HepG2 (cell line): ENCODE results near the gene MLANA. TPM values are rescaled to one million over a fixed set of nuclear protein-coding genes. Genes with fewer than 3 reads are reported as not detected.

Experiments
- AGO1 ChIP-seq: fragments of 200-400 bp; formaldehyde crosslinking; IDR thresholded peaks from 2 replicates; pipeline ENCODE4 v1.6.1; 2017; ENCODE audit warnings: mild to moderate bottlenecking, low read depth, low read length, moderate library complexity; ENCODE audit not compliant: poor library complexity, severe bottlenecking
- AHDC1 ChIP-seq: sonication (generic); formaldehyde crosslinking; IDR thresholded peaks from 2 replicates; pipeline ENCODE4 v1.5.1; 2020; ENCODE audit warnings: mild to moderate bottlenecking, missing genetic modification reagents, borderline replicate concordance
- ATRX ChIP-seq: sonication (generic); formaldehyde crosslinking; IDR thresholded peaks from 2 replicates; pipeline ENCODE4 v1.4.0; 2020; ENCODE audit warnings: missing genetic modification reagents, borderline replicate concordance
- CBX5 ChIP-seq: sonication (generic); formaldehyde crosslinking; IDR thresholded peaks from 2 replicates; pipeline ENCODE4 v1.4.0; 2020; ENCODE audit warnings: missing genetic modification reagents, borderline replicate concordance
- FOXK2 ChIP-seq: fragments of 450-650 bp; IDR thresholded peaks from 2 replicates; pipeline ENCODE4 v1.6.1; 2016
- GZF1 ChIP-seq: sonication (generic); formaldehyde crosslinking; IDR thresholded peaks from 2 replicates; pipeline ENCODE4 v1.5.1; 2020; ENCODE audit warnings: mild to moderate bottlenecking, missing genetic modification reagents
- HOXA7 ChIP-seq: sonication (generic); formaldehyde crosslinking; IDR thresholded peaks from 2 replicates; pipeline ENCODE4 v1.8.1; 2022; ENCODE audit warnings: mild to moderate bottlenecking, missing genetic modification reagents, moderate library complexity
- NR2F6 ChIP-seq, 2 experiments: IDR thresholded peaks; 2 replicates each; pipeline ENCODE4 v1.6.1; 2016; ENCODE audit warnings: antibody characterized with exemption in 1 of 2, mild to moderate bottlenecking in 1 of 2
- TFDP1 ChIP-seq: IDR thresholded peaks from 2 replicates; pipeline ENCODE4 v1.6.1; 2016; ENCODE audit warnings: missing compliant biosample characterization, missing genetic modification reagents, borderline replicate concordance
- TRIM24 ChIP-seq: sonication (generic); formaldehyde crosslinking; IDR thresholded peaks from 2 replicates; pipeline ENCODE4 v1.8.0; 2022; ENCODE audit warnings: mild to moderate bottlenecking, missing genetic modification reagents
- ZNF207 ChIP-seq: fragments of 450-650 bp; IDR thresholded peaks from 2 replicates; pipeline ENCODE4 v1.6.1; 2016; ENCODE audit warnings: antibody characterized with exemption, borderline replicate concordance
- ZNF263 ChIP-seq: sonication (generic); formaldehyde crosslinking; IDR thresholded peaks from 2 replicates; pipeline ENCODE4 v1.4.0; 2020; ENCODE audit warnings: missing genetic modification reagents
- ZNF530 ChIP-seq: sonication (generic); formaldehyde crosslinking; IDR thresholded peaks from 2 replicates; pipeline ENCODE4 v1.5.0; 2020; ENCODE audit warnings: low read depth, mild to moderate bottlenecking, missing genetic modification reagents
- ZNF678 ChIP-seq: sonication (generic); formaldehyde crosslinking; IDR thresholded peaks from 2 replicates; pipeline ENCODE4 v1.4.0; 2020; ENCODE audit warnings: mild to moderate bottlenecking, missing genetic modification reagents
- ZNF7 ChIP-seq: IDR thresholded peaks from 2 replicates; pipeline ENCODE4 v1.6.1; 2016; ENCODE audit warnings: missing biosample characterization, missing genetic modification reagents
- polyA plus RNA-seq, 8 experiments: library from polyadenylated mRNA; depleted of rRNA in 3 of 8; stranded (reverse) in 7 of 8; unstranded in 1 of 8; fragments of >200 nt; fragmentation: Illumina TruSeq in 4 of 8; extraction: Trizol in 4 of 8; gene quantifications; 2 replicates each; pipeline versions ENCODE4 v1.2.1 to v1.2.3, GENCODE V29; 2011 to 2016; ENCODE audit warnings: low read depth in 4 of 8, missing spikeins in 1 of 8, mixed read lengths in 1 of 8; ENCODE audit not compliant: insufficient read depth in 1 of 8
- total RNA-seq, 5 experiments: library from RNA; depleted of rRNA; stranded (reverse); fragments of >200 nt; fragmentation: Illumina TruSeq; extraction: Trizol; gene quantifications; 2 replicates each; pipeline ENCODE4 v1.2.3, GENCODE V29; 2016; ENCODE audit warnings: low read depth in 1 of 5
- TF ChIP-seq, protein P1 (sequence below): sonication (generic); formaldehyde crosslinking; IDR thresholded peaks from 2 replicates; pipeline ENCODE4 v1.4.0; 2020; ENCODE audit warnings: mild to moderate bottlenecking, low read depth, missing genetic modification reagents
- TF ChIP-seq, protein P2 (sequence below): sonication (generic); formaldehyde crosslinking; IDR thresholded peaks from 2 replicates; pipeline ENCODE4 v1.5.0; 2020; ENCODE audit warnings: mild to moderate bottlenecking, missing genetic modification reagents, borderline replicate concordance

MLANA gene
- total and polyA plus RNA-seq, 2 of the 13 experiments (the other 11 are each of a cell fraction or from before 2014, with no cell fraction given): 0.11 to 0.18 TPM

- TF ChIP-seq, protein P1, sequence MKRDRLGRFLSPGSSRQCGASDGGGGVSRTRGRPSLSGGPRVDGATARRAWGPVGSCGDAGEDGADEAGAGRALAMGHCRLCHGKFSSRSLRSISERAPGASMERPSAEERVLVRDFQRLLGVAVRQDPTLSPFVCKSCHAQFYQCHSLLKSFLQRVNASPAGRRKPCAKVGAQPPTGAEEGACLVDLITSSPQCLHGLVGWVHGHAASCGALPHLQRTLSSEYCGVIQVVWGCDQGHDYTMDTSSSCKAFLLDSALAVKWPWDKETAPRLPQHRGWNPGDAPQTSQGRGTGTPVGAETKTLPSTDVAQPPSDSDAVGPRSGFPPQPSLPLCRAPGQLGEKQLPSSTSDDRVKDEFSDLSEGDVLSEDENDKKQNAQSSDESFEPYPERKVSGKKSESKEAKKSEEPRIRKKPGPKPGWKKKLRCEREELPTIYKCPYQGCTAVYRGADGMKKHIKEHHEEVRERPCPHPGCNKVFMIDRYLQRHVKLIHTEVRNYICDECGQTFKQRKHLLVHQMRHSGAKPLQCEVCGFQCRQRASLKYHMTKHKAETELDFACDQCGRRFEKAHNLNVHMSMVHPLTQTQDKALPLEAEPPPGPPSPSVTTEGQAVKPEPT (CRISPR knock-in tag): no peak
- TF ChIP-seq ZNF207 (no peak), AHDC1 (CRISPR knock-in tag) (peak; percentile 69; the same call in 1 of the 2 replicates), TRIM24 (CRISPR knock-in tag) (no peak), TFDP1 (CRISPR knock-in tag) (0 out of 2 replicates have a peak, but pooled peaks have one; percentile 63), ATRX (CRISPR knock-in tag) (no peak), ZNF263 (CRISPR knock-in tag) (no peak), AGO1 (no peak), GZF1 (CRISPR knock-in tag) (no peak), CBX5 (CRISPR knock-in tag) (no peak; the same call in 1 of the 2 replicates), ZNF7 (no peak), HOXA7 (CRISPR knock-in tag) (no peak), ZNF678 (CRISPR knock-in tag) (no peak), ZNF530 (no peak), NR2F6 (IDR thresholded peaks at IDR 0.05) (peak; percentile 95), NR2F6 (CRISPR knock-in tag; IDR thresholded peaks at IDR 0.05) (peak; percentile 98), FOXK2 (no peak)
- TF ChIP-seq, protein P2, sequence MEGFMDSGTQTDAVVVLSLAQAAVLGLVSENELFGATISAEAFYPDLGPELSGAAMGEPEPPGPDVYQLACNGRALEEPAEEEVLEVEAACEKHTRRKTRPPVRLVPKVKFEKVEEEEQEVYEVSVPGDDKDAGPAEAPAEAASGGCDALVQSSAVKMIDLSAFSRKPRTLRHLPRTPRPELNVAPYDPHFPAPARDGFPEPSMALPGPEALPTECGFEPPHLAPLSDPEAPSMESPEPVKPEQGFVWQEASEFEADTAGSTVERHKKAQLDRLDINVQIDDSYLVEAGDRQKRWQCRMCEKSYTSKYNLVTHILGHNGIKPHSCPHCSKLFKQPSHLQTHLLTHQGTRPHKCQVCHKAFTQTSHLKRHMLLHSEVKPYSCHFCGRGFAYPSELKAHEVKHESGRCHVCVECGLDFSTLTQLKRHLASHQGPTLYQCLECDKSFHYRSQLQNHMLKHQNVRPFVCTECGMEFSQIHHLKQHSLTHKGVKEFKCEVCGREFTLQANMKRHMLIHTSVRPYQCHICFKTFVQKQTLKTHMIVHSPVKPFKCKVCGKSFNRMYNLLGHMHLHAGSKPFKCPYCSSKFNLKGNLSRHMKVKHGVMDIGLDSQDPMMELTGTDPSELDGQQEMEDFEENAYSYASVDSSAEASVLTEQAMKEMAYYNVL (CRISPR knock-in tag): no peak
These were observed 3.0 kb downstream of the MLANA start (continued) for GRCh38 chr9:5893591-5894236.
